OCI-LY1 (cell line): Measurements from ENCODE around the gene PRPF38A.

Experiments
- H2AFZ ChIP-seq: fragments of 200-600 bp; sonication (generic), shearing (Covaris generic); 2 replicates; pipeline ENCODE4 v1.6.0; 2014; ENCODE audit warnings: antibody characterized with exemption, mild to moderate bottlenecking, low read length
- H3F3A ChIP-seq: fragments of 200-600 bp; sonication (generic), shearing (Covaris generic); 2 replicates; pipeline ENCODE4 v1.6.0; 2014; ENCODE audit warnings: mild to moderate bottlenecking, antibody characterized with exemption, low read length, moderate library complexity; ENCODE audit not compliant: insufficient read depth
- H3K27ac ChIP-seq: fragments of 200-600 bp; sonication (generic); 2 replicates; pipeline ENCODE4 v1.5.1; 2014; ENCODE audit warnings: low read length, mixed run types, mild to moderate bottlenecking, low read depth; ENCODE audit not compliant: poor library complexity, severe bottlenecking
- H3K27me3 ChIP-seq: fragments of 200-600 bp; sonication (generic); 2 replicates; pipeline ENCODE4 v1.6.0; 2014; ENCODE audit warnings: antibody characterized with exemption, mild to moderate bottlenecking, low read length, moderate library complexity; ENCODE audit not compliant: insufficient read depth
- H3K36me3 ChIP-seq: fragments of 200-600 bp; sonication (generic); 2 replicates; pipeline ENCODE4 v1.6.1; 2014; ENCODE audit warnings: mild to moderate bottlenecking, antibody characterized with exemption, low read length, moderate library complexity, mixed read lengths; ENCODE audit not compliant: insufficient read depth
- H3K4me1 ChIP-seq: fragments of 200-600 bp; sonication (generic); 2 replicates; pipeline ENCODE4 v1.5.1; 2014; ENCODE audit warnings: mild to moderate bottlenecking, low read length, moderate library complexity; ENCODE audit not compliant: insufficient read depth, severe bottlenecking
- H3K4me2 ChIP-seq: fragments of 200-600 bp; sonication (generic), shearing (Covaris generic); 2 replicates; pipeline ENCODE4 v1.6.1; 2014; ENCODE audit warnings: low read length
- H3K4me3 ChIP-seq: fragments of 200-600 bp; sonication (generic); 2 replicates; pipeline ENCODE4 v1.5.1; 2014; ENCODE audit warnings: low read length, low read depth, mild to moderate bottlenecking, mixed read lengths; ENCODE audit not compliant: poor library complexity, severe bottlenecking
- H3K79me2 ChIP-seq: fragments of 200-600 bp; shearing (Covaris generic); 2 replicates; pipeline ENCODE4 v1.6.1; 2016; ENCODE audit warnings: mixed run types, low read length, mixed read lengths; ENCODE audit not compliant: insufficient read depth
- H3K9ac ChIP-seq: fragments of 200-600 bp; sonication (generic), shearing (Covaris generic); 2 replicates; pipeline ENCODE4 v1.6.1; 2014; ENCODE audit warnings: mild to moderate bottlenecking, low read length, mixed read lengths
- H3K9me2 ChIP-seq: fragments of 200-600 bp; sonication (generic), shearing (Covaris generic); 2 replicates; pipeline ENCODE4 v1.6.1; 2014; ENCODE audit warnings: low read depth, mild to moderate bottlenecking, low read length, mixed read lengths
- H3K9me3 ChIP-seq: fragments of 200-600 bp; shearing (Covaris generic); 2 replicates; pipeline ENCODE4 v1.6.1; 2014; ENCODE audit warnings: low read length, mixed read lengths
- H4K20me1 ChIP-seq: fragments of 200-600 bp; sonication (generic), shearing (Covaris generic); 2 replicates; pipeline ENCODE4 v1.6.0; 2016; ENCODE audit warnings: mild to moderate bottlenecking, low read length; ENCODE audit not compliant: insufficient read depth
- CTCF ChIP-seq: fragments of 200-600 bp; sonication (generic), shearing (Covaris generic); IDR thresholded peaks from 2 replicates; pipeline ENCODE4 v1.5.1; 2017; ENCODE audit warnings: mild to moderate bottlenecking, antibody characterized with exemption, low read length, moderate library complexity, mixed read lengths
- EZH2 ChIP-seq: fragments of 200-600 bp; sonication (generic), shearing (Covaris generic); IDR thresholded peaks from 2 replicates; pipeline ENCODE4 v1.8.0; 2017; ENCODE audit warnings: borderline replicate concordance, mixed run types, mild to moderate bottlenecking, antibody characterized with exemption, low read length, moderate library complexity, mixed read lengths

The PRPF38A gene

GRCh38 chr1:52404116-52404974 is at the start of gene PRPF38A, which contains the start of gene ORC1:
TSS of gene PRPF38A (plus strand) at chr1:52404602. CDS start at chr1:52404750, 148 bp downstream.
TSS of gene ORC1 (minus strand) at chr1:52404423. CDS start at chr1:52402223, 2,200 bp downstream.
- Histone ChIP-seq H2AFZ (peak within 1 kb of the TSS; percentile 12; the same call in 1 of the 2 replicates), H3K4me1 (peaks cover 30% of the 10 kb centered on the region), H3F3A (no peaks in the 10 kb centered on the region), H4K20me1 (no peaks in the 10 kb centered on the region), H3K27me3 (no peaks in the 10 kb centered on the region), H3K9ac (peak within 1 kb of the TSS; percentile 99), H3K4me2 (peak within 1 kb of the TSS; percentile 97), H3K9me3 (no peaks in the 10 kb centered on the region), H3K4me3 (peak within 1 kb of the TSS; percentile 97), H3K9me2 (no peaks in the 10 kb centered on the region), H3K36me3 (peaks cover 59% of the 10 kb centered on the region), H3K27ac (peak within 1 kb of the TSS; percentile 86), H3K79me2 (peaks cover 42% of the 10 kb centered on the region)
- TF ChIP-seq EZH2 (no peak), CTCF (peak; percentile 68)

- no peak for TF ChIP-seq CTCF
- TF ChIP-seq EZH2: no peak
These were observed 49.0 kb upstream of the PRPF38A start for GRCh38 chr1:52355436-52355835.

GRCh38 chr1:52355847-52356505 is 48.4 kb upstream of the PRPF38A start:
- H3K27ac ChIP-seq: no peak overlapping the region
- no peak for TF ChIP-seq EZH2
- no peak overlapping the region for H3K4me2 ChIP-seq
- H3K79me2 ChIP-seq: no peaks in the 10 kb centered on the region
- H3K9ac ChIP-seq: no peak overlapping the region
- no peaks in the 10 kb centered on the region for H3K9me2 ChIP-seq
- no peak overlapping the region for H3K4me3 ChIP-seq
- H2AFZ ChIP-seq: no peak overlapping the region
- H3K9me3 ChIP-seq: no peaks in the 10 kb centered on the region
- H3K4me1 ChIP-seq: no peaks in the 10 kb centered on the region
- H4K20me1 ChIP-seq: no peaks in the 10 kb centered on the region
- peaks cover 96% of the 10 kb centered on the region for H3K36me3 ChIP-seq
- H3K27me3 ChIP-seq: no peaks in the 10 kb centered on the region
- no peaks in the 10 kb centered on the region for H3F3A ChIP-seq

More at GRCh38 chr1:52355436-52355835, 49.0 kb upstream of the PRPF38A start:
- H3K9ac ChIP-seq: no peak overlapping the region
- H3K4me2 ChIP-seq: no peak overlapping the region
- peaks cover 94% of the 10 kb centered on the region for H3K36me3 ChIP-seq
- H4K20me1 ChIP-seq: no peaks in the 10 kb centered on the region
- H3K79me2 ChIP-seq: no peaks in the 10 kb centered on the region
- H3K4me1 ChIP-seq: no peaks in the 10 kb centered on the region
- no peaks in the 10 kb centered on the region for H3K27me3 ChIP-seq
- no peaks in the 10 kb centered on the region for H3K9me3 ChIP-seq
- no peaks in the 10 kb centered on the region for H3F3A ChIP-seq
- no peak overlapping the region for H3K27ac ChIP-seq
- no peaks in the 10 kb centered on the region for H3K9me2 ChIP-seq
- no peak overlapping the region for H2AFZ ChIP-seq
- no peak overlapping the region for H3K4me3 ChIP-seq
